SK-N-SH treated with all-trans-retinoic acid at 6 μM for 48 hours (cell line): ENCODE data around the gene SCD5.

ENCODE experiments used
- ATAC-seq: fragments of 200-7000 bp; cut with Tn5 transposase; 3 replicates; pipeline ENCODE4 v1.9.1; 2020; ENCODE audit warnings: mild to moderate bottlenecking, moderate library complexity
- BACH2 ChIP-seq: fragments of 250-450 bp; sonication (Bioruptor Pico); IDR thresholded peaks from 2 replicates; pipeline ENCODE4 v1.9.0; 2021; ENCODE audit warnings: mild to moderate bottlenecking, borderline replicate concordance
- CREB5 ChIP-seq: fragments of 250-450 bp; sonication (Bioruptor Pico); IDR thresholded peaks from 2 replicates; pipeline ENCODE4 v1.5.1; 2020; ENCODE audit warnings: low read depth, mild to moderate bottlenecking, moderate library complexity
- CSDC2 ChIP-seq: fragments of 250-450 bp; sonication (Bioruptor Pico); IDR thresholded peaks from 2 replicates; pipeline ENCODE4 v1.5.0; 2020; ENCODE audit warnings: mild to moderate bottlenecking, moderate library complexity
- CSRNP3 ChIP-seq: fragments of 250-450 bp; sonication (Bioruptor Pico); IDR thresholded peaks from 2 replicates; pipeline ENCODE4 v1.5.1; 2021; ENCODE audit warnings: mild to moderate bottlenecking, moderate library complexity
- ESRRG ChIP-seq: fragments of 250-450 bp; sonication (Bioruptor Pico); IDR thresholded peaks from 2 replicates; pipeline ENCODE4 v1.6.1; 2021; ENCODE audit warnings: mild to moderate bottlenecking
- ISL1 ChIP-seq: fragments of 250-450 bp; sonication (Bioruptor Pico); IDR thresholded peaks from 2 replicates; pipeline ENCODE4 v2.1.2; 2022; ENCODE audit warnings: mild to moderate bottlenecking, moderate library complexity
- OSR1 ChIP-seq: fragments of 250-450 bp; sonication (Bioruptor Pico); IDR thresholded peaks from 2 replicates; pipeline ENCODE4 v1.8.0; 2022; ENCODE audit warnings: moderate library complexity, mild to moderate bottlenecking, inconsistent platforms
- POU6F1 ChIP-seq: fragments of 250-450 bp; sonication (Bioruptor Pico); IDR thresholded peaks from 2 replicates; pipeline ENCODE4 v1.8.0; 2021; ENCODE audit warnings: low read depth, mild to moderate bottlenecking, moderate library complexity, borderline replicate concordance
- RARB ChIP-seq: fragments of 250-450 bp; sonication (Bioruptor Pico); IDR thresholded peaks from 2 replicates; pipeline ENCODE4 v1.8.0; 2021; ENCODE audit warnings: mild to moderate bottlenecking, moderate library complexity
- SNAI2 ChIP-seq: fragments of 250-450 bp; sonication (Bioruptor Pico); IDR thresholded peaks from 2 replicates; pipeline ENCODE4 v1.5.0; 2020; ENCODE audit warnings: mild to moderate bottlenecking, moderate library complexity
- TCF4 ChIP-seq: fragments of 250-450 bp; sonication (Bioruptor Pico); IDR thresholded peaks from 2 replicates; pipeline ENCODE4 v1.8.0; 2021; ENCODE audit warnings: mild to moderate bottlenecking, moderate library complexity, borderline replicate concordance
- TOX ChIP-seq: fragments of 250-450 bp; sonication (Bioruptor Pico); IDR thresholded peaks from 2 replicates; pipeline ENCODE4 v1.8.0; 2021; ENCODE audit warnings: mild to moderate bottlenecking, moderate library complexity, borderline replicate concordance
- ZC3H10 ChIP-seq: fragments of 250-450 bp; sonication (Bioruptor Pico); IDR thresholded peaks from 2 replicates; pipeline ENCODE4 v1.5.1; 2021; ENCODE audit warnings: mild to moderate bottlenecking, moderate library complexity
- ZFP30 ChIP-seq: fragments of 450-650 bp; formaldehyde crosslinking; IDR thresholded peaks from 2 replicates; pipeline ENCODE4 v1.5.0; 2022; ENCODE audit warnings: mild to moderate bottlenecking, moderate library complexity
- ZNF565 ChIP-seq: fragments of 450-650 bp; formaldehyde crosslinking; conservative IDR thresholded peaks from 2 replicates; pipeline ENCODE4 v1.5.0; 2020; ENCODE audit warnings: low read depth, mild to moderate bottlenecking, moderate library complexity
- ZNF8 ChIP-seq: fragments of 450-650 bp; formaldehyde crosslinking; IDR thresholded peaks from 2 replicates; pipeline ENCODE4 v1.5.0; 2020; ENCODE audit warnings: mild to moderate bottlenecking, moderate library complexity
- TF ChIP-seq, protein P1 (sequence below): fragments of 250-450 bp; sonication (Bioruptor Pico); IDR thresholded peaks from 2 replicates; pipeline ENCODE4 v1.5.0; 2020; ENCODE audit warnings: mild to moderate bottlenecking, moderate library complexity

SCD5 gene

DNA sequence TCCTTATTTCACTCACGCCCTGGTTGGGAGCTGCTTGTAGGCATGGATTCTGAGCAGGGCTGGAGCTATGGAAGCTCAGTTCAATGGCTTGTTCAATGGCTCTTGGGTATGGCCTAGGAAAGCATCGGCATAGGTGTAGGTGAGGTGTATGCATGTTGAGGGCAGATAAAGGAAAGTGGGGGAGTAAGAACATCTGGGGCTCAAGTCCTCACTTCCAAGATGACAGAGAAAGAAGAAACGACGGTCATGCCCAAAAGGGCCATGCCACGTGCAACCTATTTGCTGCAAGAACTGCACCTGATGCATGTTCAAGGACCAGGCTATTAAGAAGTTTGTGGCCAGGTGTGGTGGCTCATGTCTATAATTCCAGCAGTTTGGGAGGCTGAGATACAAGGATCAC lies 23.4 kb downstream of the SCD5 start:
- no peak for TF ChIP-seq TCF4
- TF ChIP-seq OSR1 = no peak
- TF ChIP-seq ZNF8 (CRISPR knock-in tag) = no peak
- no peak for TF ChIP-seq BACH2
- ATAC-seq = no peak

- ATAC-seq = no peak
- TF ChIP-seq CSRNP3 (CRISPR knock-in tag) = no peak
These were observed 23.9 kb downstream of the SCD5 start for GRCh38 chr4:82774711-82775171.

- TF ChIP-seq CSRNP3 (CRISPR knock-in tag) (no peak), POU6F1 (no peak), OSR1 (no peak), SNAI2 (CRISPR knock-in tag) (no peak), ISL1 (CRISPR knock-in tag) (no peak), ZFP30 (no peak), RARB (CRISPR knock-in tag) (no peak)
- TF ChIP-seq, protein P1, sequence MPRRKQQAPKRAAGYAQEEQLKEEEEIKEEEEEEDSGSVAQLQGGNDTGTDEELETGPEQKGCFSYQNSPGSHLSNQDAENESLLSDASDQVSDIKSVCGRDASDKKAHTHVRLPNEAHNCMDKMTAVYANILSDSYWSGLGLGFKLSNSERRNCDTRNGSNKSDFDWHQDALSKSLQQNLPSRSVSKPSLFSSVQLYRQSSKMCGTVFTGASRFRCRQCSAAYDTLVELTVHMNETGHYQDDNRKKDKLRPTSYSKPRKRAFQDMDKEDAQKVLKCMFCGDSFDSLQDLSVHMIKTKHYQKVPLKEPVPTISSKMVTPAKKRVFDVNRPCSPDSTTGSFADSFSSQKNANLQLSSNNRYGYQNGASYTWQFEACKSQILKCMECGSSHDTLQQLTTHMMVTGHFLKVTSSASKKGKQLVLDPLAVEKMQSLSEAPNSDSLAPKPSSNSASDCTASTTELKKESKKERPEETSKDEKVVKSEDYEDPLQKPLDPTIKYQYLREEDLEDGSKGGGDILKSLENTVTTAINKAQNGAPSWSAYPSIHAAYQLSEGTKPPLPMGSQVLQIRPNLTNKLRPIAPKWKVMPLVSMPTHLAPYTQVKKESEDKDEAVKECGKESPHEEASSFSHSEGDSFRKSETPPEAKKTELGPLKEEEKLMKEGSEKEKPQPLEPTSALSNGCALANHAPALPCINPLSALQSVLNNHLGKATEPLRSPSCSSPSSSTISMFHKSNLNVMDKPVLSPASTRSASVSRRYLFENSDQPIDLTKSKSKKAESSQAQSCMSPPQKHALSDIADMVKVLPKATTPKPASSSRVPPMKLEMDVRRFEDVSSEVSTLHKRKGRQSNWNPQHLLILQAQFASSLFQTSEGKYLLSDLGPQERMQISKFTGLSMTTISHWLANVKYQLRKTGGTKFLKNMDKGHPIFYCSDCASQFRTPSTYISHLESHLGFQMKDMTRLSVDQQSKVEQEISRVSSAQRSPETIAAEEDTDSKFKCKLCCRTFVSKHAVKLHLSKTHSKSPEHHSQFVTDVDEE = no peak
- no peak for ATAC-seq
These were observed 25.5 kb downstream of the SCD5 start for GRCh38 chr4:82773057-82773456.

- ATAC-seq = no peak
- TF ChIP-seq ZC3H10 (CRISPR knock-in tag) (no peak), TCF4 (peak; percentile 42; the same call in 1 of the 2 replicates)
These were observed 28.0 kb downstream of the SCD5 start for GRCh38 chr4:82770607-82771006.

- no peak for ATAC-seq
- no peak for TF ChIP-seq CREB5 (CRISPR knock-in tag)
- TF ChIP-seq TCF4 = no peak
- TF ChIP-seq, protein P1 = no peak
- no peak for TF ChIP-seq ESRRG (CRISPR knock-in tag)
- no peak for TF ChIP-seq SNAI2 (CRISPR knock-in tag)
- TF ChIP-seq CSDC2 (CRISPR knock-in tag) = no peak
- TF ChIP-seq ZNF565 (CRISPR knock-in tag) = no peak
- TF ChIP-seq TOX (CRISPR knock-in tag) = no peak
- TF ChIP-seq, all 23 proteins: peak for 0
These were observed 33.5 kb downstream of the SCD5 start for GRCh38 chr4:82765134-82765533.
